Testis (tissue), 3 donors: Measurements from ENCODE around the gene RHNO1. TPM values are rescaled to one million over a fixed set of nuclear protein-coding genes. Genes with fewer than 3 reads are reported as not detected.
A peak's percentile ranks its signal among the peaks of the same experiment; 100 is the strongest.

Experiments used
- DNase-seq: peaks from one replicate; pipeline ENCODE4 v3.0.0-alpha.2; 2019
- H3K27ac ChIP-seq, 2 donors: fragments of 200-600 bp; sonication (generic); one replicate each; pipeline ENCODE4 v1.5.1; 2019
- H3K27me3 ChIP-seq: fragments of 200-600 bp; sonication (generic); one replicate; pipeline ENCODE4 v1.5.1; 2019
- H3K36me3 ChIP-seq: fragments of 200-600 bp; sonication (generic); one replicate; pipeline ENCODE4 v1.5.1; 2017; ENCODE audit warnings: low read depth; ENCODE audit errors: missing control alignments
- H3K4me1 ChIP-seq: fragments of 200-600 bp; sonication (generic); one replicate; pipeline ENCODE4 v1.5.1; 2019
- H3K4me3 ChIP-seq, 2 donors: fragments of 200-600 bp; sonication (generic); one replicate each; pipeline ENCODE4 v1.5.1; 2017 to 2019
- H3K9me3 ChIP-seq: fragments of 200-600 bp; sonication (generic); one replicate; pipeline ENCODE4 v1.5.1; 2017
- CTCF ChIP-seq, 3 experiments: fragments of 450-650 bp in 2 of 3; fragments of 200-600 bp in 1 of 3; sonication (generic) in 1 of 3; IDR thresholded peaks; one replicate each; pipeline ENCODE4 v1.5.1; 2016 to 2019; ENCODE audit warnings: antibody characterized with exemption in 3 of 3, mild to moderate bottlenecking in 2 of 3, moderate library complexity in 1 of 3
- POLR2A ChIP-seq: fragments of 450-650 bp; IDR thresholded peaks from one replicate; pipeline ENCODE4 v1.6.1; 2017; ENCODE audit warnings: antibody characterized with exemption, mild to moderate bottlenecking, moderate library complexity
- WGBS, 2 donors: methylation state at CpG; one replicate each; pipeline ENCODE4 v1.1.5; 2018; 5-methylcytosine and 5-hydroxymethylcytosine counted together
- intact Hi-C: fragments of 100-400 bp; cut with DNase I; formaldehyde crosslinking; loops from one replicate; pipeline ENCODE4 v1.15.1; 2023; ENCODE audit warnings: low total_unique reads
- polyA plus RNA-seq: library from polyadenylated mRNA; stranded (reverse); fragments of 350-450 nt; fragmentation: Illumina TruSeq; extraction: RNeasy Lipid Tissue Mini Kit (QIAGEN cat#74804); gene quantifications from one replicate; pipeline ENCODE4 v1.2.3, GENCODE V29; 2014; ENCODE audit warnings: low read depth, low replicate concordance; ENCODE audit not compliant: insufficient read depth
- total RNA-seq, 2 donors: library from RNA; depleted of rRNA; stranded (reverse); fragments of >200 nt; gene quantifications; one replicate each; pipeline ENCODE4 v1.2.3, GENCODE V29; 2016

Gene RHNO1
- total and polyA plus RNA-seq, 3 donors from 2014 or later: 21.6 to 26.1 (median 22.8) TPM

GRCh38 chr12:2884810-2885209 is 7.8 kb downstream of the RHNO1 start:
- WGBS, 2 donors: 89 to 92% methylated on average over 2 of the region's 2 CpGs
- DNase-seq: no peak
- H3K4me1 ChIP-seq: no peaks in the 10 kb centered on the region
- no peak overlapping the region for H3K4me3 ChIP-seq
- H3K9me3 ChIP-seq: no peaks in the 10 kb centered on the region
- no peaks in the 10 kb centered on the region for H3K36me3 ChIP-seq
- H3K27ac ChIP-seq: no peak overlapping the region
- no peaks in the 10 kb centered on the region for H3K27me3 ChIP-seq
- no peak for TF ChIP-seq POLR2A
- TF ChIP-seq CTCF (IDR thresholded peaks at IDR 0.05): no peak
- intact Hi-C loops: no loop called here

GRCh38 chr12:2886768-2887450 is 9.9 kb downstream of the RHNO1 start:
- Histone ChIP-seq H3K4me1 (no peaks in the 10 kb centered on the region), H3K36me3 (no peaks in the 10 kb centered on the region), H3K4me3 (no peak overlapping the region), H3K27me3 (no peaks in the 10 kb centered on the region), H3K27ac (no peak overlapping the region), H3K9me3 (no peaks in the 10 kb centered on the region)
- 78 to 81% methylated on average over 10 of the region's 10 CpGs for WGBS, 2 donors
- no peak for DNase-seq
- TF ChIP-seq POLR2A (no peak), CTCF (IDR thresholded peaks at IDR 0.05) (no peak)
- intact Hi-C loops: no loop called here

DNA sequence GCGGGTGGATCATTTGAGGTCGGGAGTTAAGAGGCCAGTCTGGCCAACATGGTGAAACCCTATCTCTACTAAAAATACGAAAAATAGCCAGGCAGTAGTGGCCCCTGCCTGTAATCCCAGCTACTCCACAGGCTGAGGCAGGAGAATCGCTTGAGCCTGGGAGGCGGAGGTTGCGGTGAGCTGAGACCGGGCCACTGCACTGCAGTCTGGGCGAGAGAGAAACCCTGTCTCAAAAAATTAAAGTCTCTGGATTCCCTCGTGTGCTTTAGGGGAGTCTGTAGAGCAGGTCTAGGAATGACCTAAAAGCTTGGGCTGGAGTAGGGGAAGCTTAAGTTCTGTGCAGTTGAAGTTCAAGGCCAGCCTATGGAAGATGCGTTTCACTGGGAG is 13.0 kb downstream of the RHNO1 start:
- H3K4me1 ChIP-seq: no peaks in the 10 kb centered on the region
- peak overlapping the region; percentile 89 to 97 for H3K4me3 ChIP-seq

DNA sequence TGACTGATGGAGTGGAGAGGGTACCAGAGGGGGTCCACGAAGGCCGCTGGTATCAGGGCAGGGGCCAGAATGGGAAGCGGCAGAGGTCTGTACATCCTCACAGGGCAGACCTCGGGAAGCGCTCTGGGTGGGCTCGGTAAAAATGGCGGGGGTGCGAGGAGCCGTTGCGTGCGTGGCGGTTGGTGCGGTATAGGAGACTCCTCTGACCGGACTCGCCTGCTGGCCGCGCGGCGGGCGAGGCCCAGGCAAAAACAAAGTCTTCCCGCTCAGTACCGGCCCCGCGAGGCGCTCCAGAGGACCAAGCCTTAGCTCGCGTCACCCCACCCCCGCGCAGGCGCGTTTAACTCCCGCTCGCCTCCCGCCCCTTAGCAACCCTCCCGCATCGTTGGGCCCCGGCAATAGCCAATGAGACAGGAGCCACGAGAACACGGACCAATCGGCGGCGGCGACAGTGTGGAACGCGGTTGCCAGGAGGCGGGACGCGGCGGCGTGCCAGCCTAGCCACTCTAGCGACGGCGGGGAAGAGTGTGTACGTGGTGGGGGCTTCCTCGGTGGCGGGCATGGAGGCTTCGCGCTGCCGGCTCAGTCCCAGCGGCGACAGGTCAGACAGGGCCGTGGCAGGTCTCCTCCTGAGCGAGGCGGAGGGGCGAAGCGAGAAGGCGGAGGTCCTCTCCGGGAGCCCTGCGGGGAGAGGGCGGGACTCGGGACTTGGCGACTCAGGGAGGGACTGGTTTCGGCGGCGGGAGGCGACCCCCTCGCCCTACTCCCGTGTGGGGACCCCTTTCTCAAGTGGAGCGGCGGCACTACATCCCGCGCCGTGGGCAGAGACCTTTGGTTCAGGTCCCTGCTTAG is 13.6 kb downstream of the RHNO1 start, which contains the start of gene TULP3:
Gene TULP3, plus strand, starts transcription at position 504 of the 852 bp plus-strand sequence. Its CDS starts 57 bp downstream, at position 561.
- H3K36me3 ChIP-seq: no peaks in the 10 kb centered on the region
- intact Hi-C loops: no loop called here
- H3K4me3 ChIP-seq: peak within 1 kb of the TSS; percentile 89 to 97
- peak within 1 kb of the TSS; percentile 92 to 93 for H3K27ac ChIP-seq
- no peaks in the 10 kb centered on the region for H3K27me3 ChIP-seq
- TF ChIP-seq CTCF (IDR thresholded peaks at IDR 0.05) (peak in 2 of 3 experiments; percentile 8 to 25), POLR2A (peak; percentile 51)
- DNase-seq: peak; percentile 99
- no peaks in the 10 kb centered on the region for H3K9me3 ChIP-seq
- no peaks in the 10 kb centered on the region for H3K4me1 ChIP-seq
- 1 to 3% methylated on average over 7 to 66 of the region's 83 CpGs for WGBS, 2 donors

More for the DNA sequence above, 13.0 kb downstream of the RHNO1 start:
- no peaks in the 10 kb centered on the region for H3K36me3 ChIP-seq
- 41 to 53% methylated on average over 10 of the region's 10 CpGs for WGBS, 2 donors
- no peak for DNase-seq
- no peak for TF ChIP-seq POLR2A
- TF ChIP-seq CTCF (IDR thresholded peaks at IDR 0.05): no peak
- H3K27me3 ChIP-seq: no peaks in the 10 kb centered on the region
- H3K9me3 ChIP-seq: no peaks in the 10 kb centered on the region
- H3K27ac ChIP-seq: peak overlapping the region; percentile 23 to 93
- intact Hi-C loops: no loop called here
